ENCODE results near the gene PZP.

- no peak for TF ChIP-seq CTCF (conservative IDR thresholded peaks at IDR 0.05; ENCODE audit: low read depth in 2 of 2)
- no peak for TF ChIP-seq CREB1 (CRISPR knock-in tag; IDR thresholded peaks at IDR 0.05; ENCODE audit: low read depth)
- TF ChIP-seq EZH2 (IDR thresholded peaks at IDR 0.05; ENCODE audit: low read depth, unreplicated experiment): no peak
- no peak for TF ChIP-seq EZH2phosphoT487 (IDR thresholded peaks at IDR 0.05; ENCODE audit: unreplicated experiment)
- no peak for TF ChIP-seq STAT1 (IDR thresholded peaks at IDR 0.05; ENCODE audit: unreplicated experiment)
- TF ChIP-seq POLR2AphosphoS5 (IDR thresholded peaks at IDR 0.05; ENCODE audit: low read depth): no peak
- no peak for TF ChIP-seq REST (IDR thresholded peaks at IDR 0.05; ENCODE audit: unreplicated experiment)
Measured at GRCh38 chr12:9240776-9241175, 32.6 kb upstream of the PZP start.

Data from GM23338 (cell line).